Measurements from ENCODE around the gene KCP.

The KCP gene

DNA sequence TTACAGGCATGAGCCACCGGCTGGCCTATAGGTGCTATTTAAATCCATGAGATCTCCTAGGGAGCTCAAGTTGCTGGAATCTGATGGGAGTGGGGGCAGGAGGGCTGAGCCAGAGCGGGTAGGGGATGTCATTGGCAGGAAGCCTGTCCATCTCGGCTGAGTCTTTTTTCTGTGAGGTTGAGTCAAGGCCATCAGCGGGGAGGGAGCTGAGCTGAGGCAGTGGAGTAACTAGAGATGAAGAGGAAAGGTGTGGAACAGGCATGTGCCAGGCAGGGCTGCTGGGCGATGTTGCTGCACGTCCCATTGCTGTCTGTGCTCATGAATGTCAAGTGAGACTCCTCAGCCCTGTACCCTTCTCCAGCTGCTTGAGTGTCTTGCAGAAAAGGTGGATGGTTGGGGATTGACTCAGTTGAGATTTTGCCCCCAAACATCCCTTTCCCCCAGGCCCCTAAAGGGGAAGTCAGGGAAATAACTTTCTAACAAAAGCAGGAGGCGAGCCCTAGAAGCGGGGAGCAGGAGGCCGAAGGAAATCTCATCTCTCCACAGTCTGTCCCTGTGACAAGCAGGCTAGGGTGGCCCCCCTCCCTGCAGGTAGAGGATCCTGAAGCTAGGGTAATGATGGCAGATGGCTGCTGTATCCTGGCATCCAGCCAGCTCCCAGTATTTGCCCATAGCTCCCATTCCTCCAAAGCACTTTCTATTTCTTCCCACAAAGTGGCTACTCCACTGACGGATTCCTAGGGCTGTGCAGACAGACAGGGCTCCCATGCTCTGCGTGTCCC, 42.5 kb downstream of the KCP start:
- no peaks in the 10 kb centered on the region for H3K27me3 Mint-ChIP-seq
- H3K4me3 Mint-ChIP-seq: peak overlapping the region; percentile 51
- H3K36me3 Mint-ChIP-seq: peaks cover 4% of the 10 kb centered on the region
- peak overlapping the region; percentile 62 for H3K27ac Mint-ChIP-seq
- H3K4me1 Mint-ChIP-seq: peaks cover 34% of the 10 kb centered on the region
- no peaks in the 10 kb centered on the region for H3K9me3 Mint-ChIP-seq

DNA sequence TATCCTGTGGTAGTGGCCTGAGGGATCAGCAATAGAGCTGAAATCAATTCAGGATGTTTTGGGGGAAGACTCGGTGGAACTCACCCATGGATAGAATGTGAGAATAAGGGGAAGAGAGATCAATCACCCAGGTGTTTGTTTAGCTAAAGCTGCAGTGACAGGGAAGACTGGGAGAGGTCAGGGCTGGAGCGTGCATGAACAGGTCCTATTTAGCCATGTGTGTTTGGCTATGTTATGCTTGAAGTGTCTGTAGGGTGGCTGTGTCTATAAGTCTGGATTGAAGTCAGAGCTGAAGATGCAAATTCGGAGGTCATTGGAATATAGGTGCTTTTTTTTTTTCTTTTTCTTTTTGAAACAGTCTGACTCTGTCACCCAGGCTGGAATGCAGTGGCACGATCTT, 43.3 kb downstream of the KCP start:
- Mint-ChIP-seq H3K9me3 (no peaks in the 10 kb centered on the region), H3K27ac (no peak overlapping the region), H3K4me3 (no peak overlapping the region), H3K27me3 (no peaks in the 10 kb centered on the region), H3K36me3 (peaks cover 6% of the 10 kb centered on the region), H3K4me1 (peaks cover 40% of the 10 kb centered on the region)

DNA sequence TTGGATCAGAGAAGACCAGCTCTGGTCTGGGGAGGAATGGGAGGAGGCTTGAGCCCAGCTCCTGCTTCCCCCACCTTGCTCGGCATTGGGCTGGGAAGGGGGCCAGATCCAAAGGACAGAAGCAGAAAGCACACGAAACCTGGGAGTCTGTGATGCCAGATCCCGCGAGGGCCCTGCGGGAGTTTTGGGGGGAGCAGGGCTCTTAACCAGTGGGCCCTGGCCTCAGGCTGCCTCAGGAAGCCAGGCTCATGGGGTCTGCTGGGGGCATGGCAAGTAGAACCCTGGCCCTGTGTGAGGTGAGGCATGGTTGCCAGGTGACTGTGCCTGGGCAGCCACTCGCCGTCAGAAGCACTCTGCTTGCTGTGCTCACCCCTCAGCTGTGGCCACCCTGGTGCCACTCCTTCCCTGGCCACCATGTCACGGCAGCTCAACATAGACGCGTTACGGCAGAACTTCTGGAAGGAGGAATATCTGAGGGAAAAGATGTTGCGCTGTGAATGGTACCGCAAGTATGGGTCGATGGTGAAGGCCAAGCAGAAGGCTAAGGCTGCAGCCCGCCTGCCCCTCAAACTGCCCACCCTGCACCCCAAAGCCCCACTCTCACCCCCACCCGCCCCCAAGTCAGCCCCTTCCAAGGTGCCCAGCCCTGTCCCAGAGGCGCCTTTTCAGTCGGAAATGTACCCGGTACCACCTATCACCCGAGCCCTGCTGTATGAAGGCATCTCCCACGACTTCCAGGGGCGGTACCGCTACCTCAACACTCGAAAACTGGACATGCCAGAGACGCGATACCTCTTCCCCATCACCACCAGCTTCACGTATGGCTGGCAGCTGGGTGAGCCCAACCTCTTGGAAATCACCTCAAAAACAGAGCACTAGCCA, 44.3 kb downstream of the KCP start:
- no peak overlapping the region for H3K27ac Mint-ChIP-seq
- H3K4me3 Mint-ChIP-seq: no peak overlapping the region
- H3K27me3 Mint-ChIP-seq: no peaks in the 10 kb centered on the region
- no peaks in the 10 kb centered on the region for H3K9me3 Mint-ChIP-seq
- peaks cover 43% of the 10 kb centered on the region for H3K4me1 Mint-ChIP-seq
- peaks cover 6% of the 10 kb centered on the region for H3K36me3 Mint-ChIP-seq

DNA sequence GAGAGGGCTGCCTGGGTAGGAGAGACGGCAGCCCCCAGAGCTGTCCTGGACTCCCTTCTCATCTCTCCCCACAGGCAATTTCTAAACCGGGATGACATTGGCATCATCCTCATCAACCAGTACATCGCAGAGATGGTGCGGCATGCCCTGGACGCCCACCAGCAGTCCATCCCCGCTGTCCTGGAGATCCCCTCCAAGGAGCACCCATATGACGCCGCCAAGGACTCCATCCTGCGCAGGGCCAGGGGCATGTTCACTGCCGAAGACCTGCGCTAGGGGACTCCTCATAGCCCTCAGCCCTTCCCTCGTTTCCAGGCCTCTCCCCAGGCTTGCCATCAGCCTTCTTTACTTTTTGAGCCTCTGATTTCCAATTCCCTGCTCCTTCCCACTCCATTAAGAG, 45.2 kb downstream of the KCP start:
- Mint-ChIP-seq H3K9me3 (no peaks in the 10 kb centered on the region), H3K27ac (no peak overlapping the region), H3K36me3 (peaks cover 6% of the 10 kb centered on the region), H3K27me3 (no peaks in the 10 kb centered on the region), H3K4me3 (no peak overlapping the region), H3K4me1 (peaks cover 41% of the 10 kb centered on the region)

DNA sequence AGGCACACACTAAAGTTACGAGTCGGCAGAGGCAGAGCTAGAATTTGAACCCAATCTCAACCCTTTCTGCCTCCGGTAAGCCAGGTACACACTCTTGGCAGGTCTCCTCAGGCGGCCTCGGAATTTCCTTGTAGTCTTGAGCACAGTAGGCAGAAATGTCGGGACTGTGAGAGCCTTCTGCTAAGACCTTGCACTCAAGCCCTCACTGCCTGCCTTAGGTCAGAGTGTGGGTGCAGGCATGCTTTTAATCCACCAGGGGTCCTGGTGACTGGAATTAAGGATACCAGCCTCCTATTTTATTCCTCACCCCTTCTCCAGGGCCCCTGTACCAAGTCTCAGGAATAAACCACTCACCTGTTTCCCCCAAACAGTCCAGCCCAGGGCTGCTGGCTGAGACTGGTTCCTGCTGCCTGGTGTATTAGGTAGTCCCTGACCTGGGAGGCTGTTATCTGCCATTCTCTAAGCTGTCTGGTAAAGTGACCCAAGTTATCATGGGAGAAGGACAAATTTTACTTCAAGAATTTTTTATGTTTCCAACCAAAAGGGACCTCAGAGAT, 47.0 kb downstream of the KCP start:
- Mint-ChIP-seq H3K27ac (peak overlapping the region; percentile 95), H3K27me3 (no peaks in the 10 kb centered on the region), H3K4me3 (peak overlapping the region; percentile 97), H3K4me1 (peaks cover 34% of the 10 kb centered on the region), H3K9me3 (no peaks in the 10 kb centered on the region), H3K36me3 (peaks cover 6% of the 10 kb centered on the region)

DNA sequence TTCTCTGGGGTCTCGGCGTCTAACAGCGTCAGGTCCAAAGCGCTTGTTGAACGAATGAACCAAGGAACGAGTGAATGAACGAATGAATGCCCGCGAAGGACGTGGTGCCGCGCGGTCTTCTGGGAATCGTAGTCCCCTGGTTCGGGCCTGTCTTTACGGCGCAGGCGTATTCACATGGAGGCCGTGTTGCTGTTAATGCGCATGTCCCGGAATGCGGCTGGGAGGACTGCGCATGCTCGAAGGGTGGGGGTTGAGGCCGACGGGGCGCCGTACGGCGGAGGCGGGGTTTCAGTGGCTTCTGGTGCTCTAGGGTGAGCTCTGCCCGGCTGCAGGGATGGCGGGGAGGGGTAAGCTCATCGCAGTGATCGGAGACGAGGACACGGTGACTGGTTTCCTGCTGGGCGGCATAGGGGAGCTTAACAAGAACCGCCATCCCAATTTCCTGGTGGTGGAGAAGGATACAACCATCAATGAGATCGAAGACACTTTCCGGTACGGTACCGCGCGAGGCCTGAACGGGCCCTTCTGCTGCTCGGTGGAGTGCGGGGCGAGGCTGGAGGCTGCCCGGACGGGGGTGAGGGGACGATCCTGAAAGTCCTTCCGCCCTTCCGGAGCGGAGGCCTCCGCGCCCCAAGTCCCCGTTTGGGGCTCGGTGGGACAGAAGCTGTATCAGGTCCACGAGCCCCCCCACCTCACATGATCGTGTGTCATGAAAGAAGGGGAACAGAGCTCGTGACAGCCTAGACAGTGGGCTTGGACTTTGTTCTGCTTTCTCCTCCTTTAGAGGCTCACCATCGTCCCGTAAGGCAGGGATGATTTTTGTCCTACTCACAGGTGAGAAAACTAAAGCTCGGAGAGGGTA, 47.7 kb downstream of the KCP start, which contains the start of gene ATP6V1F:
Gene ATP6V1F (plus strand): TSS at position 286 of the 862 bp plus-strand sequence. CDS start 49 bp downstream, at position 335.
- Mint-ChIP-seq H3K9me3 (no peaks in the 10 kb centered on the region), H3K27ac (peak within 1 kb of the TSS; percentile 95), H3K4me3 (peak within 1 kb of the TSS; percentile 97), H3K4me1 (peaks cover 32% of the 10 kb centered on the region), H3K36me3 (peaks cover 6% of the 10 kb centered on the region), H3K27me3 (no peaks in the 10 kb centered on the region)

DNA sequence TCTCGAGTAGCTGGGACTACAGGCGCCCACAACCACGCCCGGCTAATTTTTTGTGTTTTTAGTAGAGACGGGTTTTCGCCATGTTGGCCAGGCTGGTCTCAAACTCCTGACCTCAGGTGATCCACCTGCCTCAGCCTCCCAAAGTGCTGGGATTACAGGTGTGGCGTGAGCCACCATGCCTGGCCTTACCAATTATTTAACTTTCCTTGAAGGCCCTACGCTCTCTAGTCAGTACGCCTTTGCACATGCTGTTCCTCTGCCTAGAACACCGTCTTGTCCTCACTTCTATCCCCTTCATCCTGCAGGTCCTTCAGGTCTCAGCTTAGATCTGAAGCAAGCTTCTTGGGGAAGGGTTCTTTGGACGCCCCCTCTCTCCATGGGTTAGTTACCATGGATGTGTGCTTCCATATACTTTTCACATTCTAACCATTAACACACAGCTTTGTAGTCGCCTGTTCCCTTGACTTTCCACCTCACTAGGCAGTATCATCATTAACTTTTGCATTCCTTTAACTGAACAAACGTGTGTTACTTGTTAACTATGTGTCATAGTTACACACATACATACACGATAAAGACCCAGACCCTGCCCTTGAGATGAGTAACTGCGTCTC, 48.4 kb downstream of the KCP start:
- H3K4me3 Mint-ChIP-seq: peak overlapping the region; percentile 97
- peaks cover 6% of the 10 kb centered on the region for H3K36me3 Mint-ChIP-seq
- H3K27ac Mint-ChIP-seq: peak overlapping the region; percentile 95
- H3K9me3 Mint-ChIP-seq: no peaks in the 10 kb centered on the region
- H3K27me3 Mint-ChIP-seq: no peaks in the 10 kb centered on the region
- peaks cover 30% of the 10 kb centered on the region for H3K4me1 Mint-ChIP-seq

DNA sequence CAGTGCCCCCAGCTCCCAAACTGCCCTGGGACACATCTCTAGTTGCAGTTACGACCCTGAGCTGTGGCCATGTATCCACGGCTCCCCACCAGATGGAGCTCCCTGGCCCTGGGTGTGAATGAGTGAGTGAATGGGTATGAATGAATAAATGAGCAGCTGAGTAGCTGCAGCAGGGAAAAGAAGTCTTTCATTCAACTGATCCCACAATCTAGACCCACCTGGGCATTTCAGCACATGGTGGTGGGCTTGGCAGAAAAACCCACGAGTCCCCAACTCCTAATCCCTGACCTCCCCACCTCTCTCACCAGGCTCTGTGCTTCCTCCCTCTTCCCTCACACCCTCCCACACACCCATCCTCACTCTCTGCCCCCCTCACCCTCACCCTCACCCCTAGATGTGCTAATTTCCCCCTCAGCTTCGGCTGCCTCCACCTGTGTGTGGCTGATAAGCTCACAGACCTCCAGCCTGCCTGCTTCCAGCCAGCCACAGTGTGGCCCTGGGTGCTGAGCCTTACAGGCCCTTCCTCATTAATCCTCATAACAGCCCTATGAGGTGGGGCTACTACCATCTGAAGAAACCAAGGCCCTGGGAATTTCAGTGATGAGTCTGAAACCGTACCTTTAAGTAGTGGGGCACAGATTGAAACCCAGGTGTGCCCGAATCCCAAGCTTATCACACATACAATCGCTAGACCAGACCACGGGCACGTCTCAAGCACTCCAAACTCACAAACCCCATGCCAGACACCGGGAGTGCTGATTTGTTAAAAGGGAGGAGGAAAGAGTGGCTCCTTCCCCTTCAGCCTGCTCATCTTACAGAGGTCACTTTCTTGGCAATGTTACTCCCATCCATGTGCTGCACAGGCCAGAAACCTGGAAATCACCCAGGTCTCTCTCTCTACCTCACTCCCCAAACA, 50.1 kb downstream of the KCP start:
- H3K9me3 Mint-ChIP-seq: no peaks in the 10 kb centered on the region
- no peak overlapping the region for H3K4me3 Mint-ChIP-seq
- no peak overlapping the region for H3K27ac Mint-ChIP-seq
- H3K27me3 Mint-ChIP-seq: no peaks in the 10 kb centered on the region
- H3K4me1 Mint-ChIP-seq: peaks cover 26% of the 10 kb centered on the region
- H3K36me3 Mint-ChIP-seq: peaks cover 1% of the 10 kb centered on the region

DNA sequence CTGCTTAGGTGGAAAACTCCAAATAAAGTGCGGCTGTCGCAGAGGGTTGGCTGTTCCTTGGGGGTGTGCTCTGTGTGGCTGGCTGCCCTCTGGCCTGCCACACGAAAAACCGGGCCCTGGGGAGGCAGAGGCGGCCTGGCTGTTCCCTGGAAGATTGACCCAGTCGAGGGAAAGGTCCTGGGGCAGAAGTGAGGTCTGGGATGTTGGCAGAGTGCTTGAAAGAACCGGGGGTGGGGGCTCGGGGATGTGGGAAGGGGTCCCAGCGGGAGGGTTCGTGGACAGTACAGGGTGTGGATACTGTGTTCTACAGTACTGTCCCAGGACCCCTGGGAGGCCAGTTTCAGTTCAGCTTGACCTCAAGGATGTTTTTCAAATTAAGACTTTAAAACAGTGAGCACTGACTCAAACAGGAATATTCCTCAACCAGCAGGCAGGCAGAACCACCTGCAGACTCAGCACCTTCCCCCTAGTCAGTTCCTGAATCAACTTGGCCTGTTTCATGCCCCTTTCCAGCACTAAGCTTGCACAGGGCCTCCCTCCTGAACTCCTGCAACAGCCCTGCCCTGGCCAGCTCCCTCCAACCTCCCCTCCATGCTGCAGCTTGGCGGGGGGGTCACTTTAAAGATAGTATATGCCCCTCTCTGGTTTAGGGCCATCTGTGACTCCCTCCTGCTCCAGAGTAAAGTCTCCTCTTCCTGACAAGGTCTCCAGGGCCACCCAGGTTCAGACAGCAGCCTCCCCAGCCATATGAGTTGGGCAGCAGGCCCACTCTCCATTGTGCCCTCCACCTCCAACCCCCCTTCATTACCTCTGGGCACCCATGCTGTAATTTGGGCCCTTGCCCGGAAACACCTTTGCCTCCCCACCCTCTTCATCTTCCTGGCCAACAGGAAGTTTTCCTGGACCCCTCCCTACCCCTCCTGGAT, 51.0 kb downstream of the KCP start:
- H3K36me3 Mint-ChIP-seq: peaks cover 1% of the 10 kb centered on the region
- H3K27ac Mint-ChIP-seq: no peak overlapping the region
- H3K9me3 Mint-ChIP-seq: no peaks in the 10 kb centered on the region

DNA sequence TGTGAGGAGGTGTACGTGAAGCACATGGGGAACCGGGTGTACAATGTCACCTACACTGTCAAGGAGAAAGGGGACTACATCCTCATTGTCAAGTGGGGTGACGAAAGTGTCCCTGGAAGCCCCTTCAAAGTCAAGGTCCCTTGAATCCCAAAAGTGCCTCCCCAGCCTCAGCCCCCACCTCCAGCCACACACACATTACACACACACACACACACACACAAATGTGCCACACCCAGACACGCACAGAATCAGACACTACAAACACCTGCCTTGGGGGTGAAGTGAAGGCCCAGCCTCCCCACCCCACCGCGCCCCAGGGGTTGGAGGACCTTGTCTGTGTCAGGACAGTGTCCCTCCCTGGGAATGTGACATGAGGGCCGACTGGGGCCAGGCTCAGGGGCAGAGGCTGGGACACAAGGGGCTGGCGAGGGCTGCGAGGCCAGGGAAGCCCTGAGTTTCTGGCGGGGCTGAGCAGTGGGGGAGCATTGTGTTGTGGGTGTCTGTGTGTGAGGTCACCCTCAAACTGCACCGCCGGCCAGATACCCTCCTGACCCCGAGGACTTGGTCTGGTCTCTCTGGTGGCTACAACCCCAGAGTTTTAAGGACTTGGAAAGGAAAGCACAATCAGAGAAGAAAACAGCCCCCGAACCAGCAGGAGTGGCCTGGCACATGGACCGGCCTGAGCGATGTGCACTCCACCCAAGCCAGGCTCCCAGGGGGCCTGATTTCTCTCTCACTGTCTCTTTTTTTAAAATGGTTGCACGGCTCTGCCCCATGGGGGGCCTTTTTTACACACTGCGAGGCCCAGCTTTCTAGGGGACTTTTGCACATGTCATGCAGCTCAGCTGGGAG, 51.9 kb downstream of the KCP start:
- H3K27ac Mint-ChIP-seq: no peak overlapping the region
- H3K27me3 Mint-ChIP-seq: no peaks in the 10 kb centered on the region
- peaks cover 1% of the 10 kb centered on the region for H3K36me3 Mint-ChIP-seq
- no peak overlapping the region for H3K4me3 Mint-ChIP-seq
- H3K9me3 Mint-ChIP-seq: no peaks in the 10 kb centered on the region
- peaks cover 10% of the 10 kb centered on the region for H3K4me1 Mint-ChIP-seq

More for the DNA sequence above, 51.0 kb downstream of the KCP start:
- Mint-ChIP-seq H3K27me3 (no peaks in the 10 kb centered on the region), H3K4me3 (no peak overlapping the region), H3K4me1 (peaks cover 16% of the 10 kb centered on the region)

DNA sequence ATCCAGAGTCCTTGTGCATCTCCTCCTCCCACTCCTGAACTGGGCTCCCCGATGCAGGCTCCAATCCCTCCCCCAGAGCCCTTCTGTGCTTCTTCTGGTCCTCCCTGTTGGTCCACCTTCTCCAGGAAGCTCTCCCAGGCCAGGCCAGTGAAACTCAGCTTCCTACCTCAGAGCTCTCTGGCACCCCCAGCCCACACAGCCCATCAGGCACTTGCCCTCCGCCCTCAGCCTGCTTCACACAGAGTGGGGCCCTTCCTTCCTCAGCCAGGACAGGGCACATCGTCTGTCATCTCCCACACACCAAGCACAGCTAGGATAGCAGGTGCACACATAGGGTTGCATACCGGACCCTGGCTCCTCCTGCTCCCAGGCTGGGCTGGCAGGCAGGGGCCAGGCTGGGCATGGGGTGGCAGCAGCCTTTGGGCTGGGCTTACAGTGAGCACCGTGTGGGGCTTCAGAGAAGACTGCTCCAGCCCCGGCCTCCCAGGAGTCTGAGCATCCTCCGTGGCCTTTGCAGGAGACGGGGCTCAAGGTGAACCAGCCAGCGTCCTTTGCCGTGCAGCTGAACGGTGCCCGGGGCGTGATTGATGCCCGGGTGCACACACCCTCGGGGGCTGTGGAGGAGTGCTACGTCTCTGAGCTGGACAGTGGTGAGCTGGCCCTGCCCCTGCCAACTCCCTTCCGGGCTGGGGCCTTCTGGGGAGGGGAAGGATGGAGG, 54.3 kb downstream of the KCP start:
- Mint-ChIP-seq H3K27ac (no peak overlapping the region), H3K4me3 (no peak overlapping the region), H3K9me3 (no peaks in the 10 kb centered on the region), H3K27me3 (no peaks in the 10 kb centered on the region), H3K4me1 (no peaks in the 10 kb centered on the region), H3K36me3 (no peaks in the 10 kb centered on the region)

DNA sequence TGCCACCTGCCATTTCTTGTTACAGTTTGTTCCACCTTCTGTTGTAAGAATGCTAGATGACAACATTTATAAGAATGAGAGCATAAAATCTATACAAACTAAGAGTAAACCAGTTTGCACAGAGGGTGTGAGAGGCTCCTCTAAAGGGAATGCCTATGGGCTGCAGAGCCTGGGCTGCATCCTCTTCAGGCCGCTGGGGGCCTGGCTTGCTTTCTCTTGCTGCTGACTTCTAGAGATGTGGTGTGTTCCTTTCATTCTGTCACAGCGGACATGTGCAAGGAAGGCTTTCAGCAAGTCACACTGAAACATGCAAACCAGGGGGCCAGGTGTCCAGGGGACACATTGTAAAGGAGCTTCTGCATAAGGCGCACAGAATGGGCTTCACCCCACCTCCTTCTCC, 55.0 kb downstream of the KCP start:
- Mint-ChIP-seq H3K36me3 (no peaks in the 10 kb centered on the region), H3K27ac (no peak overlapping the region), H3K9me3 (no peaks in the 10 kb centered on the region), H3K4me3 (no peak overlapping the region), H3K27me3 (no peaks in the 10 kb centered on the region), H3K4me1 (no peaks in the 10 kb centered on the region)
